Suppressor macrophage treated with lipopolysaccharide for 4 hours (primary cell): Measurements from ENCODE around the gene ASS1.

ENCODE experiments used
- DNase-seq: peaks from one replicate; pipeline ENCODE4 v3.0.0-alpha.2; 2020

The ASS1 gene

GRCh38 chr9:130458027-130458803 lies 13.5 kb downstream of the ASS1 start:
- no peak for DNase-seq

DNA sequence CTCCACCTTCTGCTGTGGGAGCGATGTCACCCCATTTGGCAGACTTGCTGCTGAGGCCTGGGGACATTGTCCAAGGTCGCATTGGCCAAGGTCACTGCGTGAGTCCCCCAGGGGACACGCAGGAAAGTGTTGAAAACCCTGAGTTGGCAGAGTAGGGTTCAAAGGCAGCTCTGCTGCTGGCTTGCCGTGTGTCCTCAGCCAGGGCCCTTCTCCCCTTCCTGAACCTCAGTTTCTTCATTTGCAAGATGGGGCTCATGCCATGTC lies 14.0 kb downstream of the ASS1 start:
- DNase-seq, result no peak

DNA sequence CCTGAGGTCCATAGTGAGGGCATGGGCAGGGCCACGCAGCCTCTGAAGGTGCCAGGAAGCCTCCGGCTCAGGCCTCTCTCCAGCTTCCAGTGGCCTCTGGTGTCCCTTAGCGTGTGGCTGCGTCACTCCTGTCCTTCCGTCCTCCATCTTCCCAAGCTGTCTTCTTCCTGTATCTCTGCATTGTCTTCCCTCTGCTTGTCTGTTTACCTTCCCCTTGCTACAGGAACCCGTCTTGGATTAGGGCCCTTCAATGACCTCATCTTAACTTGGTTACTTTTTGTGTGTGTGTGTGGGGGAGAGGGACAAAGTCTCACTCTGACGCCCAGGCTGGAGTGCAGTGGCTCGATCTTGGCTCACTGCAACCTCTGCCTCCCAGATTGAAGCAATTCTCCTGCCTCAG lies 14.4 kb downstream of the ASS1 start:
- no peak for DNase-seq

DNA sequence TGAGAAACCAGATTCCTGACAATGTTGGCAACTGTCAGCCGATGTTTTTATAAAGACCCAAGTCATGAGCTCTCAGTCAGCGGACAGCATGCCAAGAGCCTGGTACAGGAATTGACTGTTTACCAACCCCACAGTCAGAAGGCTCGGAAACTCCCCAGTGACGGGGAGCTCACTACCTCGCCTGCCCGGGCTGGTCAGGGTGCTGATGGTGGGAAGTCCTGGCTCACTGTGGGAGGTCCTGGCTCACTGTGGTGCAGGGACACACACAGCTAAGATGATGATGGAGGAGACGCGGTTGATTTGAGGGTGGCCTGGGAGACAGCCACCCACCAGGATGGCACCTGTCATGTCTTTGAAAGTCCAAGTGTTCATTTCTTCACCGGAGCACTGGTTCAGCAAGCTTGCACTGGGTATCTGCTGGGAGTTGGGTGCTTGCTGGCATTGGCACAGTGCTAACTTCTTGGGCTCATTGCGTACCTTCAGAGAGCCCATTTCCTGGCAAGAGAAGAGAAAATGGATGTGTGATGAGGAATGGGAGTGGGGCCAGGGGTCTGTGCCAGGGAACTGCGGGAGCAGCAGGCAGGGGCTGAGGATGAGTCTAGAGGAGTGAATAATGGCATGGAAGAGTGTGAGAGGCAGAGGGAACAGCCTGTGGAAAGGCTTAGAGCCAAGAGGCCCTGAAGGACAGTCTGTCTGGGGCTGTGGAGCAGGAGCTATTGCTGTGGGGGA lies 15.3 kb downstream of the ASS1 start:
- DNase-seq, result no peak

DNA sequence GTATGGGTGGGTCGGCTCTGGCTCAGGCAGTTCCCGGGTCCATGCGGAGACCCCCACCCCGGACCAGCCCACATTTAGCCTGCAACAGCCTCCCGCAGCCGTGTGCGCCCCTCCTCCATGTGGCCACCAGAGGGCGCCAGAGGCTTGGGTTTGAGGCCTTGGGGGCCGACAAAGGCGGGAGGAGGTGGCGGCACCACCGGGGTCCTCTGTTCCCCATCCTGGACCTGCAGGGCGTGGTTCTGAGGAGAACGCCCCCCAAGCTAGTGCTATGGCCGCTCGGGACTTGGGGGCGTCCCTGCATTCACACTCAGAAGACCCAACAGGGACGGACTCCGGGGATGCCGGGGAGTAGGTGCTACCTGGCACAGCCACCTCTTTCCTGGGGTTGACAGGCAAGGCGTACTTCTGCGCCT lies 16.5 kb downstream of the ASS1 start:
- DNase-seq, result peak; percentile 79

DNA sequence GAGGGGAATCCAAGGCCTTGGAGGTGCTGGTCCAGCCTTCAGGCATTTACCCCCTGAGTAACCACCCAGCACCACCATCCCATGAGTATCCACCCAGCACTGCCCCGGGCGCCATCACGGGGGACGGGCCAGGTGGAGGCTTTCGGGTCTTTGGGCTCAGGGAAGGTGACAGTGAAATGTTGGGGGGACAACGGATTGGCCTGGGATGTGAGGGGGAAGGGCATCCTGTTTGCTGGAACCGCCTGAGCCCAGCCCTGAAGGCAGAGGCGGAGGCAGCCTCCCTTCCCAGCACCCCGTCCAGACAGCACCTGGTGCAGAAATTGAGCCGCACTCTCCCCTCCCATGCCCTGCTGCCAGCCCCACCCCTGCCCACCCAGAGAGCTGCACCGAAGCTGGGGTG lies 17.0 kb downstream of the ASS1 start:
- DNase-seq, result no peak

DNA sequence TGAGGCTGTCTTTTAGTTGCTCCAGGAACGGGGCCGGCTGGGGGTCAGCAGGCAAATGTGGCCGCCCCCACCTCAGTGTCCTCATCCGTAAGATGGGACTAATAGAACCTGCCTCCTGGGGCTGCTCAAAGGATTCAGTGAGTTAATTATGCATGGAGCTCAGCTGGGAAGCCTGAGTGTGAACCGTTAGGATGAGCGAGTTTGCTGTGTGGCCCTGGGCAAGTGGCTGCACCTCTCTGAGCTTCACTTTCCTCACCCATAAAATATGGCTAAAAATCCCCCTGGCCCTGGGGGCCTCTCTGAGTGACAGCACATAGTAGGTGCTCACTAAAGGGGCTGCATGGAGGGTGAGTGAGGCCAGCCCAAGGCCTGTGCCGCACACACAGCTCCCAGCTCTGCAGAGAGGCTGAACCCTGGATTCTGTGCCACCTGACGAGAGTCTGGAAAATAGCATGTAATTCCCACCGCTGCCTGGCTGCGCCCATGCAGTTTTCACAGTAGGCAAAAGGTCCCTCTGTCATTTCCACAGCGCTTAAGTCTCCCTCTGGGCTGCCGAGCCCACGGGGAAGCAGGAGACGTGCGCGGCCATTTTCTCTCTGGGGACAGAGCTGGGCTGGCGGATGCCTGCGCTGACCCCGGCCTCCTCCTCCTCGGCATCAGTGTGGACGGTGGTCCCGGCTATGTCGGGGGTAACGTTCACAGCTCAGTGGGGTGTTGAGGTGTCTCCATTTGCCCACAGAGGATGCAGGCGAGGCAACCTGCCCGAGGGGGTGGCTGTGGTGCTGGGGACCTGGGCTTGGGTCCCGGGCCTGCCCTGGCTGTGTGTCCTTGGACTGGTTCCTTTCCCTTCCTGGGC lies 18.2 kb downstream of the ASS1 start:
- DNase-seq, result no peak

- DNase-seq, result no peak
Observed at GRCh38 chr9:130463763-130464745, 19.3 kb downstream of the ASS1 start.

DNA sequence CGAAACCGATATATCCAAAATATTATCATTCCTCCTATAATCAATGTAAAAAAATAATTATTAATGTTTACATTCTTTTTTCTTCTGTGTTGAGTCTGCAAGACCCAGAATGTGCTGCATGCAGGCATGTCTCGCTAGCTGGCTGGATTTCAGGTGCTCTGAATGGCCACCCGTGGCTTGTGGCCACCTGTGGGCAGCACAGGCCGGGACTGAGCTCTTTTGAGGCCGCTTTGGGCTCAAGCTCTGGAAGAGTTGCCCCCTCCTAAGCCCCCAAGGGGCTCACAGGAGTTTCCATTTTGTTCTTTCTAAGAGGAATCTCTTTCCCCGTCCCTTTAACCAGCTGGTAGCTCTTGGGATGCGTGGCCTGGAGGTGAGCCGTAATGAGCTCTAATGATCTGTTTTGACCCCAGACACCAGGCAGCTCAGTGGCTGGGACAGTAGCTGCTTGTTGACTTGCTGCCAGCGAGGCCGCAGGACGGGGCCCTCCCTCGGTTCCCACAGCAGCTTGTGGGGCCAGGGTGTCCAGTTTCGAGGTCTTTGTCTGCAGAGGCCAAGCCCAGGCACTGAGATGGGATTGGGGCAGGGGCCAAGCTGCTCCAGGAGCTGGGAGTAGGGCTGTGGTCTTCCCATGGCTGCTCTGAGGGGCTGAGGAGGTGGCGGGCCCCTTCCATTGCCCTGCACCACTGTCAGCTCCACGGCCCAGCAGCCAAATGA lies 20.8 kb downstream of the ASS1 start:
- DNase-seq, result no peak

- DNase-seq, result no peak
Observed at GRCh38 chr9:130466537-130467217, 21.9 kb downstream of the ASS1 start.

- DNase-seq, result no peak
Observed at GRCh38 chr9:130467316-130467715, 22.6 kb downstream of the ASS1 start.

DNA sequence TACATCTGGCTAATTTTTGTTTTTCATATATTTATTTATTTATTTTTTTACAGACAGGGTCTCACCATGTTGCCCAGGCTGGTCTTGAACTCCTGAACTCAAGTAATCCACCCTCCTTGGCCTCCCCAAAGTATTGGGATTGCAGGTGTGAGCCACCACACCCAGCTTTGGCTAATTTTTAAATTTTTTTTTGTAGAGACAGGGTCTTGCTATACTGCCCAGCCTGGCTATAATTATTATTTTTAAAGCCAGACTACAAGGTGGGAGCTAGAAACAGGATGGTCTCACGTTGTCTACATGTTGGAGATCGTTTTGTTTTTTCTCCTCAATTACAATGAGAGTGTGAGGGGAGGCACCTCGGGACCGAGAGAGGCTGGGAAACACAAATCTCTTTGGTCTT lies 23.8 kb downstream of the ASS1 start:
- no peak for DNase-seq

DNA sequence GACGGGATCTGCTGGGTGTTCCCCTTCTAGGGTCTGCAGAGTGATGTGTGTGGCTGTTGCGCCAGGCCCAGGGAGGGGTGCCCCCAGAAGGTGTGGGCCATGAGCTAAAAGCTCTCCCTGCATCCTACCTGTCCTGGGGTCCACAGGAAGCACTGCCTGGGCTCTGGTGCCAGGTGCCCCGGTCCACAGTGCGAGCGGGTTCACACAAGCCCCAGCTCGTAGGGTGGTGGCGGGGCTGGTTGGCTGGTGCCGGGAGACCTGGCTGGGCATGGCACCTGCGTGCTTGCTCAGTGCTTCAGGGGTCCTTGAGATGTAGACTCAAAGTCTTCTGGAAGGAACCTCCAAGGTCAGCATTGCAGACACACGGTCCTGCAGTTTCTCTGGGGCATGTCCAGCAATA lies 25.5 kb downstream of the ASS1 start:
- DNase-seq, result no peak

- DNase-seq, result no peak
Observed at GRCh38 chr9:130470950-130471349, 26.2 kb downstream of the ASS1 start.

GRCh38 chr9:130471411-130472183 lies 26.8 kb downstream of the ASS1 start:
- no peak for DNase-seq

DNA sequence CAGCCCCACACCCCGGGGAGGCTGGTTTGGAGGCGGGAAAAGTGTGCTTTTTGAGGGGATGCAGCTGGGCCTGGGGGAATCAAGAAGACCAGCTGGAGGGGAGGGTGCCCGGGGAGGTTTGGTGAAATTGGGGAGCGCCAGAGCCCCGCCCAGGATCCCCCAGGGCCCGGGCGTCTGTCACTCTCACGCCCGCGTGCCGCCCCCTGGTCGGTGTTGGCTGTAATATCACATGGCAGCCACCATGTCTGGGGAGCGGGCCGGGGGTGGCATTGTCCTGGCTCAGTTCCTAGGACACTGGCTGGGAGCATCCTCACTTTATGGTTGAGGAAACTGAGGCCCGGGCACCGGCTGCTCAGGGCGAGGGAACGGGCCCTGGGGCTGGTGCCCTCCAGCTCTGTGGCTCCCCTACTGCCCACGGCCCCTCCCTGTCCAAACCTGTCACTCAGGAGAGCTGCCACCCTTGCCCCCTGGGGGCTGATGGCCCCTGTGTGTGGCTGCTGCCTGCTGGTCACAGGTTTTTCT lies 27.5 kb downstream of the ASS1 start:
- no peak for DNase-seq

DNA sequence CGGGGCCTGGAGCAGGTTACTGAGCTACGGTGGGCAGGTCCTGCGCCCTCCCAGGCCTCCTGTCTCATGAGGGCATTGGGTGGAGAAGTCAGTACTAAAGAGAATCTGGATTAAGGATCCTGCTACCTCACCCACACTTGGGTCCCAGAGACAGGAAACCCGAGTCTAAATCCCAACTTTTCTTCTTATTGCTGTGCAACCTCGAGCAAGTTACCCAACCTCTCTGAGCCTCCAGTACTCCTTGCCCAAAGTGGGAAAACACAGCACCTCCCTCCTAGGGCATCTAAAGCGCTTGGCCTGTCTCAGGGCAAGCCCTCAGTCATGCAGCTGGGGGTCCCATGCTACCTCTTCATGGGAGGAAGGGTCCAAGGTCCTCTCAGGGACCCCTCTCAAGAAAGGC lies 28.2 kb downstream of the ASS1 start:
- DNase-seq, result no peak

GRCh38 chr9:130473566-130473965 lies 28.8 kb downstream of the ASS1 start:
- DNase-seq, result no peak

GRCh38 chr9:130474106-130474505 lies 29.3 kb downstream of the ASS1 start:
- DNase-seq, result no peak

DNA sequence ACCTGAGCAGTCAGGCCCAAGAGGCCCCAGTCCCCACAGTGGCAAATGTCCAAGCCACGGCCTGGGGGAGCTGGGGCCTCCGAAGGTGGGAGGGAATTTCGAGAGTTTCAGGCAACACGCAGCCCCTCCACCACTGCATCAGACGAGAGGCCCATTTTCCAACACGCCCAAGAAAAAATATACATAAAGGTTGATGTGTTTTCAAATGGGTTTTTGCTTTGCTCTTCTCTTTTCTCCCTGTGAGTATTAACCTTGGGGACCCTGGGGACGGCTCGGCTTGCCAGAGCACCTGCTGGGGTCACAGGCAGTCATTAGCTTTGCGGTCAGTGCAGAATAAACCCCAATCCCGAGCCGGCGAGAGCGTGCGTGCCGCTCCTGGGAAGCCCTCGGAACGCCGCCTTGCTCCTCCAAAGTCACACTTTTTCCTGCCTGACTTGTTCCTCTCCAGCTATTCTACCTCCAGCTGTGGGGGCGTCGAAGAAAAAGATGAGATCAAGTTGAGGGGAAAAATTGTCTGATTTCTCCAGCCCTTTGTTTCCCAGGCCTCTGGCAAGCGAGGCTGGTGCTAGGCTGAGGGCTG lies 31.5 kb downstream of the ASS1 start:
- DNase-seq, result no peak
